A549 treated with AZD9567 at 1 μM for 4 hours (cell line): ENCODE data around the gene ATP1A2. TPM values are rescaled to one million over a fixed set of nuclear protein-coding genes. Genes with fewer than 3 reads are reported as not detected.

Experiments
- total RNA-seq: library from RNA; stranded (reverse); fragments of 200-300 nt; extraction: Qiagen RNA extraction; gene quantifications from 5 replicates; pipeline ENCODE4 v1.2.3, GENCODE V29; 2022; ENCODE audit not compliant: insufficient read depth

The ATP1A2 gene
- 0.02 to 0.22 TPM (median 0.12 TPM) in 4 of 5 replicates, not detected in the other for total RNA-seq

GRCh38 chr1:160115545-160116282, at the start of gene ATP1A2:
Gene ATP1A2 (plus strand): TSS chr1:160115759. CDS start chr1:160115862, 103 bp downstream.

GRCh38 chr1:160069460-160070231, 45.9 kb upstream of the ATP1A2 start, which contains the start of gene KCNJ10:
Gene KCNJ10 (minus strand): TSS chr1:160070160. CDS start chr1:160042532, 27,628 bp downstream.

GRCh38 chr1:160081261-160081936, 34.2 kb upstream of the ATP1A2 start, which contains the start of gene KCNJ9:
Gene KCNJ9 (plus strand): TSS chr1:160081538. CDS start chr1:160084031, 2,493 bp downstream.

GRCh38 chr1:160097911-160098851, 17.4 kb upstream of the ATP1A2 start, which contains the start of gene IGSF8:
Gene IGSF8 (minus strand): TSS chr1:160098619. CDS start chr1:160098472, 147 bp downstream.

GRCh38 chr1:160151303-160151702, 35.7 kb downstream of the ATP1A2 start, which contains the start of gene ATP1A4:
Gene ATP1A4 (plus strand): TSS chr1:160151603. CDS start chr1:160152041, 438 bp downstream.

GRCh38 chr1:160189649-160190625, 74.4 kb downstream of the ATP1A2 start, which contains the start of gene CASQ1:
Gene CASQ1 (plus strand): TSS chr1:160190575. CDS start chr1:160190752, 177 bp downstream.

Other genes with a start within 250 kb of the ATP1A2 start
- 0.56 to 1.1 TPM (median 0.88 TPM) in 4 of 5 replicates, not detected in the other for gene CFAP45, start 215.6 kb upstream of the ATP1A2 start, total RNA-seq
- 979 to 1,012 TPM (median 1,008 TPM) in 5 replicates for gene TAGLN2, start 190.3 kb upstream of the ATP1A2 start, total RNA-seq
- gene IGSF9, start 170.1 kb upstream of the ATP1A2 start, total RNA-seq, result 0.13 to 0.21 TPM (median 0.18 TPM) in 4 of 5 replicates, not detected in the other
- 0.22 to 0.34 TPM (median 0.25 TPM) in 4 of 5 replicates, not detected in the other for gene SLAMF9, start 161.5 kb upstream of the ATP1A2 start, total RNA-seq
- 3.7 to 4.7 TPM (median 4.3 TPM) in 5 replicates for gene PIGM, start 83.8 kb upstream of the ATP1A2 start, total RNA-seq
- gene KCNJ10, start 45.6 kb upstream of the ATP1A2 start, total RNA-seq, result not detected in 5 replicates
- not detected in 5 replicates for gene KCNJ9, start 34.2 kb upstream of the ATP1A2 start, total RNA-seq
- gene IGSF8, start 17.1 kb upstream of the ATP1A2 start, total RNA-seq, result 5.3 to 10.7 TPM (median 10.2 TPM) in 5 replicates
- not detected in 5 replicates for gene ATP1A4, start 35.8 kb downstream of the ATP1A2 start, total RNA-seq
- not detected in 5 replicates for gene CASQ1, start 74.8 kb downstream of the ATP1A2 start, total RNA-seq
- 164 to 184 TPM (median 175 TPM) in 5 replicates for gene PEA15, start 89.6 kb downstream of the ATP1A2 start, total RNA-seq
- 34.5 to 56.1 TPM (median 52.5 TPM) in 5 replicates for gene DCAF8, start 146.8 kb downstream of the ATP1A2 start, total RNA-seq
- gene PEX19, start 169.4 kb downstream of the ATP1A2 start, total RNA-seq, result 20.8 to 25.0 TPM (median 23.5 TPM) in 5 replicates
- 78.7 to 86.5 TPM (median 79.8 TPM) in 5 replicates for gene COPA, start 227.5 kb downstream of the ATP1A2 start, total RNA-seq
- 42.2 to 55.3 TPM (median 45.3 TPM) in 5 replicates for gene NCSTN, start 227.6 kb downstream of the ATP1A2 start, total RNA-seq